ENCODE results near the gene TMEM151B. TPM values are rescaled to one million over a fixed set of nuclear protein-coding genes. Genes with fewer than 3 reads are reported as not detected.
A peak's percentile ranks its signal among the peaks of the same experiment; 100 is the strongest.

TMEM151B gene
- total and polyA plus RNA-seq, 2 of the 13 experiments (the other 11 are each of a cell fraction or from before 2014, with no cell fraction given) = not detected

DNA sequence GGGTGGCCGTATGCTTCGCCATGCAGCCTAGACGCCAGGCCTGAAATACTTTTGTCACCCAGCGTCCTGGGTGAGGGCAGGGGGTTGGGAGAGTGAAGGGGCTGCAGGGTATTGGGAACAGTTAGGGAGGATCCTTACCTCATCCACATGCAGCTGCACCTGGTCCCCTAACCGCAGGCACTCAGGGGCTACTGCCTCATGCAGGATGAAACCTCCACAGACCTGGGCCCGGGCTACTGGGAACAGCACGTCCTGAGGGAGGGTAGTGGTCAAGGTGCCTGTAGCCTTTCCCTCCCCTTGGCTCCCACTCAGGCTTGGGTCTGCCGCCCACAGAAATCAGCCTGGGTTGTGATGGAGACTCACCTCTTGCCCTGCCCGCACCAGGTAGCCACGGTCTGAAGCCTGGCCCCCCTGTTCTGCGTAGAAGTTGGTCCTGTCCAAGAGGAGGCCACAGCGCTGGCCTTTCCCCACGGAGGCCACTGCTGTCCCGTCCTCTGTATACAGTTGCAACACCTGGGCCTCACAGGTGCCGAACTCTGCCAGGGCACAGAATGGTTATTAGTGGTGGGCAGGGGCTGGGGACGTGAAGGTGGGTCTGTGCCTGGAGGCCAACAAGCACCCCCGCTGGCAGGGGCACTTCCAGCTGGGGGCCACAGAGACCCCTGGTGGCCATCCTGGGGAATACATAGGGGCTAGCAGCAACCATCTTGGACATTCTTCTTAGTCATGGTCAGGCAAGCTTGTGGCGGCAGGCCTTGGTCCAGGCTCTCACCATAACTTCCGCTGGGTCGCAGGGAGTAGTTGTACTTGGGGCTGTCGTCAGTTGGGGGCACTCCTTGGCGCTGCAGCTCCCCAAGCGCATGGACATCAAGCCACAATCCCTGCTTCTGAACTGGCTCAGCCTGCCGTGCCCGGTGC lies 34.3 kb downstream of the TMEM151B start (continued):
- TF ChIP-seq ATAD3A (CRISPR knock-in tag; IDR thresholded peaks at IDR 0.05) = no peak
- no peak for TF ChIP-seq KDM2A (CRISPR knock-in tag; IDR thresholded peaks at IDR 0.05; ENCODE audit: borderline replicate concordance, low read depth)
- no peak for TF ChIP-seq AHR (CRISPR knock-in tag; IDR thresholded peaks at IDR 0.05)
- no peak for TF ChIP-seq ZNF879 (CRISPR knock-in tag; IDR thresholded peaks at IDR 0.05)
- no peak for TF ChIP-seq THYN1 (CRISPR knock-in tag; IDR thresholded peaks at IDR 0.05; ENCODE audit: borderline replicate concordance, low read depth)
- TF ChIP-seq, protein P1, sequence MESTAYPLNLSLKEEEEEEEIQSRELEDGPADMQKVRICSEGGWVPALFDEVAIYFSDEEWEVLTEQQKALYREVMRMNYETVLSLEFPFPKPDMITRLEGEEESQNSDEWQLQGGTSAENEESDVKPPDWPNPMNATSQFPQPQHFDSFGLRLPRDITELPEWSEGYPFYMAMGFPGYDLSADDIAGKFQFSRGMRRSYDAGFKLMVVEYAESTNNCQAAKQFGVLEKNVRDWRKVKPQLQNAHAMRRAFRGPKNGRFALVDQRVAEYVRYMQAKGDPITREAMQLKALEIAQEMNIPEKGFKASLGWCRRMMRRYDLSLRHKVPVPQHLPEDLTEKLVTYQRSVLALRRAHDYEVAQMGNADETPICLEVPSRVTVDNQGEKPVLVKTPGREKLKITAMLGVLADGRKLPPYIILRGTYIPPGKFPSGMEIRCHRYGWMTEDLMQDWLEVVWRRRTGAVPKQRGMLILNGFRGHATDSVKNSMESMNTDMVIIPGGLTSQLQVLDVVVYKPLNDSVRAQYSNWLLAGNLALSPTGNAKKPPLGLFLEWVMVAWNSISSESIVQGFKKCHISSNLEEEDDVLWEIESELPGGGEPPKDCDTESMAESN (CRISPR knock-in tag; conservative IDR thresholded peaks at IDR 0.05) = no peak
- TF ChIP-seq, protein P2, sequence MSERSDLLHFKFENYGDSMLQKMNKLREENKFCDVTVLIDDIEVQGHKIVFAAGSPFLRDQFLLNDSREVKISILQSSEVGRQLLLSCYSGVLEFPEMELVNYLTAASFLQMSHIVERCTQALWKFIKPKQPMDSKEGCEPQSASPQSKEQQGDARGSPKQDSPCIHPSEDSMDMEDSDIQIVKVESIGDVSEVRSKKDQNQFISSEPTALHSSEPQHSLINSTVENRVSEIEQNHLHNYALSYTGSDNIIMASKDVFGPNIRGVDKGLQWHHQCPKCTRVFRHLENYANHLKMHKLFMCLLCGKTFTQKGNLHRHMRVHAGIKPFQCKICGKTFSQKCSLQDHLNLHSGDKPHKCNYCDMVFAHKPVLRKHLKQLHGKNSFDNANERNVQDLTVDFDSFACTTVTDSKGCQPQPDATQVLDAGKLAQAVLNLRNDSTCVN (CRISPR knock-in tag; IDR thresholded peaks at IDR 0.05; ENCODE audit: borderline replicate concordance) = peak; percentile 51; the same call in 1 of the 2 replicates
- peak; percentile 81 for TF ChIP-seq AGO2 (optimal IDR thresholded peaks at IDR 0.05; ENCODE audit: low read depth, low read length)
- TF ChIP-seq, protein P3, sequence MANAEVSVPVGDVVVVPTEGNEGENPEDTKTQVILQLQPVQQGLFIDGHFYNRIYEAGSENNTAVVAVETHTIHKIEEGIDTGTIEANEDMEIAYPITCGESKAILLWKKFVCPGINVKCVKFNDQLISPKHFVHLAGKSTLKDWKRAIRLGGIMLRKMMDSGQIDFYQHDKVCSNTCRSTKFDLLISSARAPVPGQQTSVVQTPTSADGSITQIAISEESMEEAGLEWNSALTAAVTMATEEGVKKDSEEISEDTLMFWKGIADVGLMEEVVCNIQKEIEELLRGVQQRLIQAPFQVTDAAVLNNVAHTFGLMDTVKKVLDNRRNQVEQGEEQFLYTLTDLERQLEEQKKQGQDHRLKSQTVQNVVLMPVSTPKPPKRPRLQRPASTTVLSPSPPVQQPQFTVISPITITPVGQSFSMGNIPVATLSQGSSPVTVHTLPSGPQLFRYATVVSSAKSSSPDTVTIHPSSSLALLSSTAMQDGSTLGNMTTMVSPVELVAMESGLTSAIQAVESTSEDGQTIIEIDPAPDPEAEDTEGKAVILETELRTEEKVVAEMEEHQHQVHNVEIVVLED (CRISPR knock-in tag; IDR thresholded peaks at IDR 0.05; ENCODE audit: borderline replicate concordance) = no peak
- TF ChIP-seq, protein P4, sequence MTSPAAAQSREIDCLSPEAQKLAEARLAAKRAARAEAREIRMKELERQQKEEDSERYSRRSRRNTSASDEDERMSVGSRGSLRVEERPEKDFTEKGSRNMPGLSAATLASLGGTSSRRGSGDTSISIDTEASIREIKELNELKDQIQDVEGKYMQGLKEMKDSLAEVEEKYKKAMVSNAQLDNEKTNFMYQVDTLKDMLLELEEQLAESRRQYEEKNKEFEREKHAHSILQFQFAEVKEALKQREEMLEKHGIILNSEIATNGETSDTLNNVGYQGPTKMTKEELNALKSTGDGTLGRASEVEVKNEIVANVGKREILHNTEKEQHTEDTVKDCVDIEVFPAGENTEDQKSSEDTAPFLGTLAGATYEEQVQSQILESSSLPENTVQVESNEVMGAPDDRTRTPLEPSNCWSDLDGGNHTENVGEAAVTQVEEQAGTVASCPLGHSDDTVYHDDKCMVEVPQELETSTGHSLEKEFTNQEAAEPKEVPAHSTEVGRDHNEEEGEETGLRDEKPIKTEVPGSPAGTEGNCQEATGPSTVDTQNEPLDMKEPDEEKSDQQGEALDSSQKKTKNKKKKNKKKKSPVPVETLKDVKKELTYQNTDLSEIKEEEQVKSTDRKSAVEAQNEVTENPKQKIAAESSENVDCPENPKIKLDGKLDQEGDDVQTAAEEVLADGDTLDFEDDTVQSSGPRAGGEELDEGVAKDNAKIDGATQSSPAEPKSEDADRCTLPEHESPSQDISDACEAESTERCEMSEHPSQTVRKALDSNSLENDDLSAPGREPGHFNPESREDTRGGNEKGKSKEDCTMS (CRISPR knock-in tag; conservative IDR thresholded peaks at IDR 0.05) = no peak
- no peak for TF ChIP-seq U2AF2 (IDR thresholded peaks at IDR 0.05; ENCODE audit: low read depth, low read length)
- no peak for TF ChIP-seq MAF1 (CRISPR knock-in tag; IDR thresholded peaks at IDR 0.05; ENCODE audit: borderline replicate concordance)
- TF ChIP-seq, protein P5, sequence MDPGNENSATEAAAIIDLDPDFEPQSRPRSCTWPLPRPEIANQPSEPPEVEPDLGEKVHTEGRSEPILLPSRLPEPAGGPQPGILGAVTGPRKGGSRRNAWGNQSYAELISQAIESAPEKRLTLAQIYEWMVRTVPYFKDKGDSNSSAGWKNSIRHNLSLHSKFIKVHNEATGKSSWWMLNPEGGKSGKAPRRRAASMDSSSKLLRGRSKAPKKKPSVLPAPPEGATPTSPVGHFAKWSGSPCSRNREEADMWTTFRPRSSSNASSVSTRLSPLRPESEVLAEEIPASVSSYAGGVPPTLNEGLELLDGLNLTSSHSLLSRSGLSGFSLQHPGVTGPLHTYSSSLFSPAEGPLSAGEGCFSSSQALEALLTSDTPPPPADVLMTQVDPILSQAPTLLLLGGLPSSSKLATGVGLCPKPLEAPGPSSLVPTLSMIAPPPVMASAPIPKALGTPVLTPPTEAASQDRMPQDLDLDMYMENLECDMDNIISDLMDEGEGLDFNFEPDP (CRISPR knock-in tag; conservative IDR thresholded peaks at IDR 0.05) = no peak
- TF ChIP-seq SKI (IDR thresholded peaks at IDR 0.05; ENCODE audit: partially characterized antibody) = no peak
- no peak for TF ChIP-seq TSC22D2 (CRISPR knock-in tag; IDR thresholded peaks at IDR 0.05; ENCODE audit: borderline replicate concordance)
- no peak for TF ChIP-seq PRMT3 (CRISPR knock-in tag; IDR thresholded peaks at IDR 0.05; ENCODE audit: borderline replicate concordance, low read depth)
- peak; percentile 63 for TF ChIP-seq HOXA3 (CRISPR knock-in tag; IDR thresholded peaks at IDR 0.05)
- TF ChIP-seq ZEB1 (IDR thresholded peaks at IDR 0.05; ENCODE audit: insufficient replicate concordance, low read depth) = no peak
- TF ChIP-seq PCBP1 (IDR thresholded peaks at IDR 0.05; ENCODE audit: borderline replicate concordance, low read depth, low read length) = 0 out of 2 replicates have a peak, but pooled peaks have one; percentile 43
- TF ChIP-seq GTF2F1 (IDR thresholded peaks at IDR 0.05; ENCODE audit: low read length) = no peak

All from HepG2 (cell line).